ENCODE data around the gene SNRNP40. TPM values are rescaled to one million over a fixed set of nuclear protein-coding genes. Genes with fewer than 3 reads are reported as not detected.

The SNRNP40 gene
- total and polyA plus RNA-seq, 2 experiments from 2014 or later = 90.0 to 135 TPM

- TF ChIP-seq REST (IDR thresholded peaks at IDR 0.05; ENCODE audit: unreplicated experiment) = no peak
Observed at GRCh38 chr1:31326461-31326860, 29.9 kb upstream of the SNRNP40 start (continued).

GRCh38 chr1:31324992-31325391 is 28.4 kb upstream of the SNRNP40 start:
- Histone ChIP-seq H3K4me1 (ENCODE audit: insufficient read depth) (no peaks in the 10 kb centered on the region), H3K79me2 (replicated peaks; ENCODE audit: insufficient read depth) (no peaks in the 10 kb centered on the region), H3K9me2 (ENCODE audit: insufficient read depth) (no peaks in the 10 kb centered on the region), H3K27me3 (ENCODE audit: insufficient read depth) (no peaks in the 10 kb centered on the region), H3K27ac (ENCODE audit: low read depth) (no peak overlapping the region), H3K4me2 (no peak overlapping the region), H3K4me3 (no peak overlapping the region), H3K36me3 (ENCODE audit: insufficient read depth) (no peaks in the 10 kb centered on the region; the same call in 1 of the 2 replicates), H4K20me1 (replicated peaks; ENCODE audit: insufficient read depth) (peaks cover 8% of the 10 kb centered on the region; the same call in 1 of the 2 replicates), H2AFZ (no peak overlapping the region), H3F3A (replicated peaks; ENCODE audit: low read depth) (no peaks in the 10 kb centered on the region)
- H3K4me1 Mint-ChIP-seq = peaks cover 2% of the 10 kb centered on the region; the same call in 2 of the 3 replicates
- no peak overlapping the region for H3K4me3 Mint-ChIP-seq
- ATAC-seq (no peak), DNase-seq (ENCODE audit: low spot score) (no peak)
- H3K9me3 Mint-ChIP-seq = no peaks in the 10 kb centered on the region
- H3K27me3 Mint-ChIP-seq (ENCODE audit: insufficient read depth, low read depth, poor library complexity) = no peaks in the 10 kb centered on the region
- H3K36me3 Mint-ChIP-seq (ENCODE audit: low read depth) = peaks cover 21% of the 10 kb centered on the region
- H3K27ac Mint-ChIP-seq = no peak overlapping the region
- TF ChIP-seq STAT1 (IDR thresholded peaks at IDR 0.05; ENCODE audit: unreplicated experiment) (no peak), CREB1 (CRISPR knock-in tag; IDR thresholded peaks at IDR 0.05; ENCODE audit: low read depth) (no peak), POLR2AphosphoS5 (IDR thresholded peaks at IDR 0.05; ENCODE audit: low read depth) (no peak), NANOG (IDR thresholded peaks at IDR 0.05; ENCODE audit: borderline replicate concordance) (no peak), EZH2 (IDR thresholded peaks at IDR 0.05; ENCODE audit: low read depth, unreplicated experiment) (no peak), EZH2phosphoT487 (IDR thresholded peaks at IDR 0.05; ENCODE audit: unreplicated experiment) (no peak), ZNF331 (CRISPR knock-in tag; IDR thresholded peaks at IDR 0.05; ENCODE audit: low read depth) (no peak), JUNB (IDR thresholded peaks at IDR 0.05; ENCODE audit: unreplicated experiment) (no peak)
- TF ChIP-seq, protein P1, sequence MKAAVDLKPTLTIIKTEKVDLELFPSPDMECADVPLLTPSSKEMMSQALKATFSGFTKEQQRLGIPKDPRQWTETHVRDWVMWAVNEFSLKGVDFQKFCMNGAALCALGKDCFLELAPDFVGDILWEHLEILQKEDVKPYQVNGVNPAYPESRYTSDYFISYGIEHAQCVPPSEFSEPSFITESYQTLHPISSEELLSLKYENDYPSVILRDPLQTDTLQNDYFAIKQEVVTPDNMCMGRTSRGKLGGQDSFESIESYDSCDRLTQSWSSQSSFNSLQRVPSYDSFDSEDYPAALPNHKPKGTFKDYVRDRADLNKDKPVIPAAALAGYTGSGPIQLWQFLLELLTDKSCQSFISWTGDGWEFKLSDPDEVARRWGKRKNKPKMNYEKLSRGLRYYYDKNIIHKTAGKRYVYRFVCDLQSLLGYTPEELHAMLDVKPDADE (IDR thresholded peaks at IDR 0.05) = no peak
- TF ChIP-seq, protein P2, sequence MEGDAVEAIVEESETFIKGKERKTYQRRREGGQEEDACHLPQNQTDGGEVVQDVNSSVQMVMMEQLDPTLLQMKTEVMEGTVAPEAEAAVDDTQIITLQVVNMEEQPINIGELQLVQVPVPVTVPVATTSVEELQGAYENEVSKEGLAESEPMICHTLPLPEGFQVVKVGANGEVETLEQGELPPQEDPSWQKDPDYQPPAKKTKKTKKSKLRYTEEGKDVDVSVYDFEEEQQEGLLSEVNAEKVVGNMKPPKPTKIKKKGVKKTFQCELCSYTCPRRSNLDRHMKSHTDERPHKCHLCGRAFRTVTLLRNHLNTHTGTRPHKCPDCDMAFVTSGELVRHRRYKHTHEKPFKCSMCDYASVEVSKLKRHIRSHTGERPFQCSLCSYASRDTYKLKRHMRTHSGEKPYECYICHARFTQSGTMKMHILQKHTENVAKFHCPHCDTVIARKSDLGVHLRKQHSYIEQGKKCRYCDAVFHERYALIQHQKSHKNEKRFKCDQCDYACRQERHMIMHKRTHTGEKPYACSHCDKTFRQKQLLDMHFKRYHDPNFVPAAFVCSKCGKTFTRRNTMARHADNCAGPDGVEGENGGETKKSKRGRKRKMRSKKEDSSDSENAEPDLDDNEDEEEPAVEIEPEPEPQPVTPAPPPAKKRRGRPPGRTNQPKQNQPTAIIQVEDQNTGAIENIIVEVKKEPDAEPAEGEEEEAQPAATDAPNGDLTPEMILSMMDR (conservative IDR thresholded peaks at IDR 0.05; ENCODE audit: low read depth in 2 of 2) = no peak
- TF ChIP-seq, protein P3, sequence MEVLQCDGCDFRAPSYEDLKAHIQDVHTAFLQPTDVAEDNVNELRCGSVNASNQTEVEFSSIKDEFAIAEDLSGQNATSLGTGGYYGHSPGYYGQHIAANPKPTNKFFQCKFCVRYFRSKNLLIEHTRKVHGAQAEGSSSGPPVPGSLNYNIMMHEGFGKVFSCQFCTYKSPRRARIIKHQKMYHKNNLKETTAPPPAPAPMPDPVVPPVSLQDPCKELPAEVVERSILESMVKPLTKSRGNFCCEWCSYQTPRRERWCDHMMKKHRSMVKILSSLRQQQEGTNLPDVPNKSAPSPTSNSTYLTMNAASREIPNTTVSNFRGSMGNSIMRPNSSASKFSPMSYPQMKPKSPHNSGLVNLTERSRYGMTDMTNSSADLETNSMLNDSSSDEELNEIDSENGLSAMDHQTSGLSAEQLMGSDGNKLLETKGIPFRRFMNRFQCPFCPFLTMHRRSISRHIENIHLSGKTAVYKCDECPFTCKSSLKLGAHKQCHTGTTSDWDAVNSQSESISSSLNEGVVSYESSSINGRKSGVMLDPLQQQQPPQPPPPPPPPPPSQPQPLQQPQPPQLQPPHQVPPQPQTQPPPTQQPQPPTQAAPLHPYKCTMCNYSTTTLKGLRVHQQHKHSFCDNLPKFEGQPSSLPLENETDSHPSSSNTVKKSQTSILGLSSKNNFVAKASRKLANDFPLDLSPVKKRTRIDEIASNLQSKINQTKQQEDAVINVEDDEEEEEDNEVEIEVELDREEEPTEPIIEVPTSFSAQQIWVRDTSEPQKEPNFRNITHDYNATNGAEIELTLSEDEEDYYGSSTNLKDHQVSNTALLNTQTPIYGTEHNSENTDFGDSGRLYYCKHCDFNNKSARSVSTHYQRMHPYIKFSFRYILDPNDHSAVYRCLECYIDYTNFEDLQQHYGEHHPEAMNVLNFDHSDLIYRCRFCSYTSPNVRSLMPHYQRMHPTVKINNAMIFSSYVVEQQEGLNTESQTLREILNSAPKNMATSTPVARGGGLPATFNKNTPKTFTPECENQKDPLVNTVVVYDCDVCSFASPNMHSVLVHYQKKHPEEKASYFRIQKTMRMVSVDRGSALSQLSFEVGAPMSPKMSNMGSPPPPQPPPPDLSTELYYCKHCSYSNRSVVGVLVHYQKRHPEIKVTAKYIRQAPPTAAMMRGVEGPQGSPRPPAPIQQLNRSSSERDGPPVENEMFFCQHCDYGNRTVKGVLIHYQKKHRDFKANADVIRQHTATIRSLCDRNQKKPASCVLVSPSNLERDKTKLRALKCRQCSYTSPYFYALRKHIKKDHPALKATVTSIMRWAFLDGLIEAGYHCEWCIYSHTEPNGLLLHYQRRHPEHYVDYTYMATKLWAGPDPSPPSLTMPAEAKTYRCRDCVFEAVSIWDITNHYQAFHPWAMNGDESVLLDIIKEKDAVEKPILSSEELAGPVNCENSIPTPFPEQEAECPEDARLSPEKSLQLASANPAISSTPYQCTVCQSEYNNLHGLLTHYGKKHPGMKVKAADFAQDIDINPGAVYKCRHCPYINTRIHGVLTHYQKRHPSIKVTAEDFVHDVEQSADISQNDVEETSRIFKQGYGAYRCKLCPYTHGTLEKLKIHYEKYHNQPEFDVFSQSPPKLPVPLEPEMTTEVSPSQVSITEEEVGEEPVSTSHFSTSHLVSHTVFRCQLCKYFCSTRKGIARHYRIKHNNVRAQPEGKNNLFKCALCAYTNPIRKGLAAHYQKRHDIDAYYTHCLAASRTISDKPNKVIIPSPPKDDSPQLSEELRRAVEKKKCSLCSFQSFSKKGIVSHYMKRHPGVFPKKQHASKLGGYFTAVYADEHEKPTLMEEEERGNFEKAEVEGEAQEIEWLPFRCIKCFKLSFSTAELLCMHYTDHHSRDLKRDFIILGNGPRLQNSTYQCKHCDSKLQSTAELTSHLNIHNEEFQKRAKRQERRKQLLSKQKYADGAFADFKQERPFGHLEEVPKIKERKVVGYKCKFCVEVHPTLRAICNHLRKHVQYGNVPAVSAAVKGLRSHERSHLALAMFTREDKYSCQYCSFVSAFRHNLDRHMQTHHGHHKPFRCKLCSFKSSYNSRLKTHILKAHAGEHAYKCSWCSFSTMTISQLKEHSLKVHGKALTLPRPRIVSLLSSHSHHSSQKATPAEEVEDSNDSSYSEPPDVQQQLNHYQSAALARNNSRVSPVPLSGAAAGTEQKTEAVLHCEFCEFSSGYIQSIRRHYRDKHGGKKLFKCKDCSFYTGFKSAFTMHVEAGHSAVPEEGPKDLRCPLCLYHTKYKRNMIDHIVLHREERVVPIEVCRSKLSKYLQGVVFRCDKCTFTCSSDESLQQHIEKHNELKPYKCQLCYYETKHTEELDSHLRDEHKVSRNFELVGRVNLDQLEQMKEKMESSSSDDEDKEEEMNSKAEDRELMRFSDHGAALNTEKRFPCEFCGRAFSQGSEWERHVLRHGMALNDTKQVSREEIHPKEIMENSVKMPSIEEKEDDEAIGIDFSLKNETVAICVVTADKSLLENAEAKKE (CRISPR knock-in tag; IDR thresholded peaks at IDR 0.05) = no peak
